GM18907 (cell line): ENCODE measurements around the gene LITAF.

Experiments
- ATAC-seq: cut with Tn5 transposase; IDR thresholded peaks from one replicate; pipeline ENCODE4 v1.9.1; 2021; ENCODE audit warnings: mild to moderate bottlenecking, moderate library complexity; ENCODE audit not compliant: unreplicated experiment

Gene LITAF

GRCh38 chr16:11554053-11554452, 32.7 kb downstream of the LITAF start:
- no peak for ATAC-seq

GRCh38 chr16:11553371-11553770, 33.3 kb downstream of the LITAF start:
- no peak for ATAC-seq

GRCh38 chr16:11552440-11552839, 34.3 kb downstream of the LITAF start:
- no peak for ATAC-seq

GRCh38 chr16:11551842-11552241, 34.9 kb downstream of the LITAF start:
- no peak for ATAC-seq

GRCh38 chr16:11550791-11551498, 35.8 kb downstream of the LITAF start:
- no peak for ATAC-seq

- no peak for ATAC-seq
Measured at GRCh38 chr16:11547118-11547916, 39.4 kb downstream of the LITAF start.

GRCh38 chr16:11546608-11547061, 40.1 kb downstream of the LITAF start:
- ATAC-seq, result no peak

GRCh38 chr16:11543661-11544393, 42.9 kb downstream of the LITAF start:
- ATAC-seq, result no peak

GRCh38 chr16:11542069-11542744, 44.5 kb downstream of the LITAF start:
- ATAC-seq, result no peak

GRCh38 chr16:11539641-11540050, 47.1 kb downstream of the LITAF start:
- ATAC-seq, result no peak

- no peak for ATAC-seq
Measured at GRCh38 chr16:11538880-11539279, 47.8 kb downstream of the LITAF start.

GRCh38 chr16:11536104-11536866, 50.4 kb downstream of the LITAF start:
- ATAC-seq, result no peak

GRCh38 chr16:11535494-11535893, 51.2 kb downstream of the LITAF start:
- no peak for ATAC-seq

- ATAC-seq, result no peak
Measured at GRCh38 chr16:11534262-11534661, 52.5 kb downstream of the LITAF start.

GRCh38 chr16:11533588-11533987, 53.1 kb downstream of the LITAF start:
- no peak for ATAC-seq

- no peak for ATAC-seq
Measured at GRCh38 chr16:11530171-11530940, 56.4 kb downstream of the LITAF start.

GRCh38 chr16:11529285-11529684, 57.4 kb downstream of the LITAF start:
- no peak for ATAC-seq

GRCh38 chr16:11528053-11528452, 58.7 kb downstream of the LITAF start:
- no peak for ATAC-seq

- no peak for ATAC-seq
Measured at GRCh38 chr16:11526655-11527350, 59.9 kb downstream of the LITAF start.
